Stimulated activated naive CD8-positive, alpha-beta T cell treated with anti-CD3 and anti-CD28 coated beads, Interleukin-15, Interleukin-2, amounts not matched to agents 100 ng/mL and 50 ng/mL, for 24 hours (primary cell): ENCODE data around the gene ZFC3H1.
A peak's percentile ranks its signal among the peaks of the same experiment; 100 is the strongest.

ENCODE experiments used
- H3K27ac Mint-ChIP-seq: one replicate; pipeline ENCODE4 v1.8.0; 2021; ENCODE audit warnings: mild to moderate bottlenecking, mixed read lengths
- H3K27me3 Mint-ChIP-seq: one replicate; pipeline ENCODE4 v1.8.0; 2021; ENCODE audit warnings: mixed read lengths
- H3K36me3 Mint-ChIP-seq: one replicate; pipeline ENCODE4 v1.8.0; 2021; ENCODE audit warnings: low read depth, mixed read lengths
- H3K4me1 Mint-ChIP-seq: one replicate; pipeline ENCODE4 v1.8.0; 2021; ENCODE audit warnings: low read depth, mixed read lengths
- H3K4me3 Mint-ChIP-seq: one replicate; pipeline ENCODE4 v1.8.0; 2021; ENCODE audit warnings: mild to moderate bottlenecking, mixed read lengths
- H3K9me3 Mint-ChIP-seq: one replicate; pipeline ENCODE4 v1.8.0; 2021; ENCODE audit warnings: mixed read lengths

ZFC3H1 gene

GRCh38 chr12:71661977-71662530 is 1.6 kb downstream of the ZFC3H1 start:
- no peaks in the 10 kb centered on the region for H3K27me3 Mint-ChIP-seq

GRCh38 chr12:71656740-71657139 is 6.9 kb downstream of the ZFC3H1 start:
- peaks cover 58% of the 10 kb centered on the region for H3K36me3 Mint-ChIP-seq
- no peaks in the 10 kb centered on the region for H3K27me3 Mint-ChIP-seq
- no peak overlapping the region for H3K4me3 Mint-ChIP-seq
- no peaks in the 10 kb centered on the region for H3K9me3 Mint-ChIP-seq
- peaks cover 51% of the 10 kb centered on the region for H3K4me1 Mint-ChIP-seq
- no peak overlapping the region for H3K27ac Mint-ChIP-seq

More at GRCh38 chr12:71661977-71662530, 1.6 kb downstream of the ZFC3H1 start:
- Mint-ChIP-seq H3K27ac (peak overlapping the region; percentile 99), H3K36me3 (peaks cover 50% of the 10 kb centered on the region), H3K9me3 (no peaks in the 10 kb centered on the region), H3K4me1 (peaks cover 48% of the 10 kb centered on the region), H3K4me3 (peak overlapping the region; percentile 97)

GRCh38 chr12:71655907-71656306 is 7.7 kb downstream of the ZFC3H1 start:
- peaks cover 57% of the 10 kb centered on the region for H3K36me3 Mint-ChIP-seq
- peak overlapping the region; percentile 73 for H3K4me3 Mint-ChIP-seq
- no peaks in the 10 kb centered on the region for H3K9me3 Mint-ChIP-seq
- peaks cover 49% of the 10 kb centered on the region for H3K4me1 Mint-ChIP-seq
- no peak overlapping the region for H3K27ac Mint-ChIP-seq
- no peaks in the 10 kb centered on the region for H3K27me3 Mint-ChIP-seq

- Mint-ChIP-seq H3K27ac (peak overlapping the region; percentile 49), H3K27me3 (no peaks in the 10 kb centered on the region), H3K36me3 (peaks cover 59% of the 10 kb centered on the region), H3K9me3 (no peaks in the 10 kb centered on the region), H3K4me1 (peaks cover 48% of the 10 kb centered on the region), H3K4me3 (peak overlapping the region; percentile 73)
These were observed 8.2 kb downstream of the ZFC3H1 start for GRCh38 chr12:71655495-71655894.

- H3K27me3 Mint-ChIP-seq = no peaks in the 10 kb centered on the region
- H3K4me3 Mint-ChIP-seq = peak overlapping the region; percentile 21
- H3K36me3 Mint-ChIP-seq = peaks cover 56% of the 10 kb centered on the region
- H3K27ac Mint-ChIP-seq = no peak overlapping the region
- no peaks in the 10 kb centered on the region for H3K9me3 Mint-ChIP-seq
- peaks cover 43% of the 10 kb centered on the region for H3K4me1 Mint-ChIP-seq
These were observed 9.4 kb downstream of the ZFC3H1 start for GRCh38 chr12:71654200-71654599.

GRCh38 chr12:71653137-71653536 is 10.5 kb downstream of the ZFC3H1 start:
- Mint-ChIP-seq H3K36me3 (peaks cover 49% of the 10 kb centered on the region), H3K4me1 (peaks cover 42% of the 10 kb centered on the region), H3K4me3 (no peak overlapping the region), H3K9me3 (no peaks in the 10 kb centered on the region), H3K27ac (no peak overlapping the region), H3K27me3 (no peaks in the 10 kb centered on the region)

GRCh38 chr12:71652656-71653055 is 11.0 kb downstream of the ZFC3H1 start:
- Mint-ChIP-seq H3K4me1 (peaks cover 42% of the 10 kb centered on the region), H3K36me3 (peaks cover 46% of the 10 kb centered on the region), H3K27ac (no peak overlapping the region), H3K9me3 (no peaks in the 10 kb centered on the region), H3K27me3 (no peaks in the 10 kb centered on the region), H3K4me3 (no peak overlapping the region)

GRCh38 chr12:71649401-71649800 is 14.2 kb downstream of the ZFC3H1 start:
- Mint-ChIP-seq H3K4me3 (no peak overlapping the region), H3K27me3 (no peaks in the 10 kb centered on the region), H3K36me3 (peaks cover 40% of the 10 kb centered on the region), H3K27ac (no peak overlapping the region), H3K4me1 (peaks cover 23% of the 10 kb centered on the region), H3K9me3 (no peaks in the 10 kb centered on the region)

GRCh38 chr12:71648537-71648936 is 15.1 kb downstream of the ZFC3H1 start:
- Mint-ChIP-seq H3K27ac (no peak overlapping the region), H3K36me3 (peaks cover 44% of the 10 kb centered on the region), H3K4me3 (no peak overlapping the region), H3K9me3 (no peaks in the 10 kb centered on the region), H3K27me3 (no peaks in the 10 kb centered on the region), H3K4me1 (peaks cover 22% of the 10 kb centered on the region)

- H3K9me3 Mint-ChIP-seq = no peaks in the 10 kb centered on the region
- H3K4me1 Mint-ChIP-seq = peaks cover 34% of the 10 kb centered on the region
- H3K36me3 Mint-ChIP-seq = peaks cover 60% of the 10 kb centered on the region
- H3K4me3 Mint-ChIP-seq = no peak overlapping the region
- H3K27ac Mint-ChIP-seq = peak overlapping the region; percentile 26
- H3K27me3 Mint-ChIP-seq = no peaks in the 10 kb centered on the region
These were observed 17.1 kb downstream of the ZFC3H1 start for GRCh38 chr12:71646512-71646911.

GRCh38 chr12:71645268-71645667 is 18.4 kb downstream of the ZFC3H1 start:
- peak overlapping the region; percentile 27 for H3K4me3 Mint-ChIP-seq
- no peak overlapping the region for H3K27ac Mint-ChIP-seq
- peaks cover 36% of the 10 kb centered on the region for H3K4me1 Mint-ChIP-seq
- no peaks in the 10 kb centered on the region for H3K9me3 Mint-ChIP-seq
- H3K36me3 Mint-ChIP-seq = peaks cover 61% of the 10 kb centered on the region
- no peaks in the 10 kb centered on the region for H3K27me3 Mint-ChIP-seq

- H3K27me3 Mint-ChIP-seq = no peaks in the 10 kb centered on the region
- H3K4me3 Mint-ChIP-seq = no peak overlapping the region
- no peaks in the 10 kb centered on the region for H3K9me3 Mint-ChIP-seq
- H3K27ac Mint-ChIP-seq = no peak overlapping the region
- H3K4me1 Mint-ChIP-seq = peaks cover 24% of the 10 kb centered on the region
- H3K36me3 Mint-ChIP-seq = peaks cover 80% of the 10 kb centered on the region
These were observed 21.4 kb downstream of the ZFC3H1 start for GRCh38 chr12:71642264-71642663.

- peaks cover 26% of the 10 kb centered on the region for H3K4me1 Mint-ChIP-seq
- H3K9me3 Mint-ChIP-seq = no peaks in the 10 kb centered on the region
- peaks cover 79% of the 10 kb centered on the region for H3K36me3 Mint-ChIP-seq
- no peaks in the 10 kb centered on the region for H3K27me3 Mint-ChIP-seq
- H3K27ac Mint-ChIP-seq = peak overlapping the region; percentile 68
- no peak overlapping the region for H3K4me3 Mint-ChIP-seq
These were observed 22.3 kb downstream of the ZFC3H1 start for GRCh38 chr12:71641390-71641789.

GRCh38 chr12:71640316-71640715 is 23.3 kb downstream of the ZFC3H1 start:
- Mint-ChIP-seq H3K9me3 (no peaks in the 10 kb centered on the region), H3K27me3 (no peaks in the 10 kb centered on the region), H3K4me1 (peaks cover 23% of the 10 kb centered on the region), H3K4me3 (no peak overlapping the region), H3K27ac (no peak overlapping the region), H3K36me3 (peaks cover 81% of the 10 kb centered on the region)

GRCh38 chr12:71639341-71639760 is 24.3 kb downstream of the ZFC3H1 start:
- Mint-ChIP-seq H3K4me3 (no peak overlapping the region), H3K36me3 (peaks cover 83% of the 10 kb centered on the region), H3K27me3 (no peaks in the 10 kb centered on the region), H3K4me1 (peaks cover 20% of the 10 kb centered on the region), H3K9me3 (no peaks in the 10 kb centered on the region), H3K27ac (peak overlapping the region; percentile 52)

GRCh38 chr12:71638499-71638898 is 25.1 kb downstream of the ZFC3H1 start:
- peaks cover 81% of the 10 kb centered on the region for H3K36me3 Mint-ChIP-seq
- H3K4me3 Mint-ChIP-seq = no peak overlapping the region
- peaks cover 19% of the 10 kb centered on the region for H3K4me1 Mint-ChIP-seq
- no peaks in the 10 kb centered on the region for H3K9me3 Mint-ChIP-seq
- no peaks in the 10 kb centered on the region for H3K27me3 Mint-ChIP-seq
- H3K27ac Mint-ChIP-seq = peak overlapping the region; percentile 40
